ENCODE data around the gene MAML2.
A peak's percentile ranks its signal among the peaks of the same experiment; 100 is the strongest.

MAML2 gene

DNA sequence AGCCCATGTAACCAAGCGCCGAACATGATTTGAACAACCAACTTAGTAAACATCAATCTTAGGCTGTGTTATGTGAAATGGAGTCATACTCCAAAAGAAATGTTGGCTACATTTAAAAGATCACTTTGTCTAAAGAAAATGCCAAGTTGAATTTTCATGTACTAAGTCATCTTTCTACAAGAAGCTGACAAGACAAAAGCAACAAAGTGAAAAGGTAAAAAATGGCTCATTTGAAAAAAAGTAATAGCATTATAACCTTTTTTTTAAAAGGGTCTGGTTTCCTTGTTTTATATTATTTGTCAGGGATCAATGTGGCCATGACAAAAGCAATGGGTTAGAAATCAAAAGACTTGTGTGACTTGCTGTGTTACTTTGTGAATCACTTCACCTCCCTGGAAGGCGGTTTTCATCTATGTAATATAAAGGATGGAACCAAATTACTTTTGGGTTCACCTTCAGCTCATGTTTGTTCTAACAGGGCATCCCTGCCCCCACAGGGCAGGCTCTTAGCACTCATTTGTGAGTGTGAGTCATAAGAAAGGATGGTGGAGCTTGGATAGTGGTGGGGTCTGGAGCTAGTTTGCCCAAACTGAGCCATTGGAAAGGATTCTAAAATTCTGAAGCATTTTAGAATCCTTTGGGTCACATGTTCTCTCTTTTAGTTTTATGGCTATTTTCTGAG is 287.1 kb downstream of the MAML2 start:
- DNase-seq, result peak; percentile 75

DNA sequence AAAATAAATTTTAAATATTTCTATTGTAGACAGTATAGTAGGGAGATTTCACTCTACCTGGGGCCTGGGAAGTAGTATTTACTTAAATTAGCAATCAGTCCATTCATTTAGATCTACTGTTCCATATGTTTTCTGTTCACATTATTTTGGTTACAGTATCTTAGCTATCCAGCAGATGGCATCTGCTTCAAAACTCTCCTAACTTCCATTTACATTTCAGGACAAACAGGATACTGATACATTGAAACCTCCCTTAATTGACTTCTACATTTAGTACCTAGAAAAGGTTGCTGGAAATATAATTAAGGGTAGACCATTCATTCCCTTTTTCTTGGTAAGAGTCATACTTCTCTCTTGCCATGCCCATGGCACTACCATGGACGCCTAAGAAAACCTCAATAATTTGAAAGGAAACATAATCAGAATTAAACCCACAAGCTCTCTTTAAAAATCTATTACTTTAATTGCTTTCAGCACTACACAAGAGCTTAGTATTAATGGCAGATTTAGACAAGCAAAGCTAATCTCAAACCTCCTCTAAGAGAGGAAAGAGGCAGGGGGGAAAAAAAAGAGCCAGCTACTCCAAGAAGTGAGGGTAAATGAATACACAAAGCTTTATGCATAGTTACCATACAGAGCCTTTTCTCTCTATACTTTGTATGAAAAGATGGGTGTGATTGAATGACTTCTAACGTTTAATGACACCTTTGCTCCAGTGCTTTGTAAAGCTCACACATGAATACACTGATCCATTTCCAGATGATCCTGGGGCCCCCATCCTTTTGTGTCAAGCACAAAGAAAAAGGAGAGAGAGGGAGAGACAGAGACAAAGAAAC is 287.9 kb downstream of the MAML2 start:
- DNase-seq, result no peak

DNA sequence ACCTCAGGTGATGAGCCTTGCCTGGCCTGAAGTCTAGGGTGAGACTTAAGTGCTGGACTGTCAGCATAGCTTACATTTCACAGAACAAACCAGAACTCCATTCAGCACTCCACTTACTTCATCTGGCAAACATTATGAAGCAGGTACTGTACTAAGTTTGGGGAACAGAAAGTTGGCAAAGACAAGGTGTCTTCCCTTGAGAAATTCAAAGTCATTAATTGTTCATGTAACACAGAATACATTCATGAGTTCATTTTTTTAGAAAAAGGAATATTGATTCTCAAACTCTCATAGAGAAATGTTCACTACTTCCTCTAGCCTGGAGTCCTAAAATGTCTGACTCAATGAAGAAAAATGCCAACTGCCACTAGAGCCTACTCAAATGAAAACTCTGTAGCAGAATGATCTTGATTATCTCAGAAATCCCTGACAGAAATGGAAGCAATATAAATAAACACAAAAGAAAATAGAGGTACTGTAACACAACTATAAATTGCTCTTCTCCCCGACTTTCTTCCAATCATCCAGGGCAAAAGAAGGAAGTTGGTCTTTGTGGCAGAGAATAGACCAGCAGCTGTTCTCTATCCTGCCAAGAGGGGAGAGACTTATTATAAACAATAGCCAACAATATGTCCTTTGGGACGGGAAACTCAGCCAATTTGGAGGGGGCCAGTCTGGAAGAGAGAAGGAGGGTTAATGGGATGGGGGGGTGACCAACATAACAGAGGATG is 289.9 kb downstream of the MAML2 start:
- DNase-seq, result no peak

DNA sequence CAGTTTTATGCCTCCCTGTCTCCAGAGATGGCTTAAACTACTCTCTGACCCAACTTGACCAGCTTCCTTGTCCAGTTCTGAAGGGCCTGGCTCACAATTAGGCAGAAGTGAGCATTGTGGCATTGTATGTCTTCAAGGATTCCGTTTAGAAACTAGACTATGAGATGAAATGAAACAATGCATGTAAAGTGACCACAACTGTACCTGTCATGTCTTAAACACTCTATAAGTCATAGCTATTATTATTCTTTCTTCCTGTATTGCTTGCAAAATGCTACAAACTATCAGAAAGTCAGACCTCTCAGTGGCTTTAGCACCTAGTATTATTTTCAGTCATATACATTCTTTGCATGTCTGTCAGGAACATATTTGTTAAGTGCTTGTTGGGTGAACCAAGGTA is 291.2 kb downstream of the MAML2 start:
- DNase-seq, result no peak

DNA sequence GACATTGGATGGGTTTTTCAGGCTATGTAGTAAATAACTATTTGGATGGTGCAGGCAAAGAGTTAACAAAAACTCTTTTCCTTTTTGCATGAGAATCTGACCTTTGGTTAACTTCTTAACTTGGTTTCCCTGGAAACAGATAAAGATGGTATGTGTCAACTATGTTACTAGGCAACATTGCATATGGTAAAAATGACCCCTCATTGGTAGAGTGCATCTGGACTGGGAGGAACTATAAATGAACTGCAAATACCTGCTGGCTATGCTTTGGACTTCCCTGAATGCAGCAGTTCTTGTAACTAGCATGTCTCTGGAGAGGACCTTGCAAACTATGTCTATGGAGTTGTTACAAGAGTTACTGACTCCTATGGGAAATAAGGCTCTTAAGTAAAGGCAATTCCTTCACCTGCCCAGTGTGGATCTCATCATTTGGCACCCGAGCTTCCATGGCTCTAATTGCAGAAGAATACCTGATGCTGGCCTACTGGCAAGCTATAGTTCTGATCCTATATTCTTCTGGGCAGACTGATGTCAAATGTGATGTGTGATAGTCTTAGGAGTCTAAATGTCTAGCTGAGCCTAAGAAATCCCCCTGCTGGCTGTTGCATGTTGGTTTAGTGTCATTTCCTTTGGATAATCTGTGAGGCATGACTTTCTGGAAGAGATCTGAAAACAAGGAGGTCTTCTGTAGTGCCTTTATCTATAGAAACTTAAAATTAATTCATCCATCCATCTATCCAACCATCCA is 292.4 kb downstream of the MAML2 start:
- DNase-seq, result no peak

DNA sequence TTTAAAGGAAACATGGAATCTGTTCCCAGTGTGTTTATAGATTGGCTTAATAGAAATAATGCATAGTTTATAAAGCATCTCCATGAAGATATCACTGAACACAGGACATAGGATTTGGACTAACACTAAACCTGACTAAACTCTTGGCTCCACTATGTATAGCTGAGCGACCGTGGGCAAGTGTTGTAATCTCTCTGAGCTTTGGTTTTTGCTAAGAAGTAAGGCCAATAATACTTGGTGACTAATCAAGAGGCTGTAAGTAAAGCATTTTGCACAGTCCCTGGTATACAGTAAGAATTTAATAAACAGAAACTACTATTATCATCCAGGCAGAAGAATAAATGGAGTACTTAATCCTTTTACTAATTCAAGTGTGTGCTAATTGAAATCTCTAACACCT is 293.6 kb downstream of the MAML2 start:
- DNase-seq, result no peak

DNA sequence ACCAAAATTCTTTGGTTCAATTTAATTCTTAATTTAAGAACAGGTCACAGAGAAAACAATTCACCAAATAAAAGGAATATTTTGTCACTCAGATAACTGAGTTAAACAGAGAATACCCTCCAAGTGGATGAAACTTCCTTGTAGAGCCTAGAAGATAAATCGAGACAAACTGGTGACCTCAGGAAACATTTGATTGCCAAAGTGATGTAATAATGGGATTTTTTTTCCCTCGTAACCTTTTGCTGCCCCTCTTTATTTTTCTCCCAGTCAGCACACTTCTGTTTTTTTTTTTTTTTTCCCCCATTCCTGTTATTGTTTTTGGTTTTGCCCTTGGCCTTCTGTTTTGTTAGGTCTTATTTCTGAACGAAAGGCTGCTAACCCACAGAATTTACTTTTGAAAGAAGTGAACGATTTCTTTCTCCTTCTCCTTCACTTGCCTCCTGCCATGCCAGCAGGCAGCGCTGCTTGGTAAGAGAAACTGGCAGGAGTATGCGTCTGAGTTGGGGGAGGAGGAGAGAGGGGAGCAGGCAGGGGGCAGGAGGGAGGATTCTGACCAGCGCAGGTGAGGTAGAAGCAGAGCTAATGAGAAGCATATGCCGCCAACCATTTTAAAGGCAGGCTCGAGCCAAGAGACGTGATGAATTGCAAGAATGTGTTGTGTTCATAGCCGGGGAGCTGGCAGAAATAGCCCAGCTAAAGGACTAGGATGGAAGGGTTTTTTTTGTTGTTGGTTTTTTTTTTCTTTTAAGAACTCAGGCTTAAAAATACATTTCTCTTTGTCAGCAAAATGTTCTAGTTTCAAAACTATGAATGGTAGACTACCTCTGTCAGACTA is 297.2 kb downstream of the MAML2 start:
- DNase-seq, result no peak

DNA sequence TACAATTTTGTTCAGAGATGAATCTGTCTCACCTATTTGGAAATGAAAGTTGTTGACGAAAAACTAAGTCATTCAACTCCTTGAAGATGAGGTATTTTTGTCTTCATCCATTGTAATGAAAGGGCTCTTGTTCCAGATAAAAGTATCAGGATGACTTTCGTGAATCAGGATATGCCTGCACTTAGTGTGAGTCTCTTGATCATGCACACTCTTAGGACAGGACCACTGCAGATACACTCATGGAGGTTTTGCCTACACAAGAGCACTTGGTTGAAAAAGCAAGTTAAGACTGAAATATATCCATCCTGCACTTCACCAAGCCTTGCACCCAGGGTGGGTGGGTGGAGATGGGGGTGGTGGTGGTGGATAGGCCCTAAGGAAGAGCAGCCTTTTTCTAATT is 298.2 kb downstream of the MAML2 start:
- DNase-seq, result no peak

DNA sequence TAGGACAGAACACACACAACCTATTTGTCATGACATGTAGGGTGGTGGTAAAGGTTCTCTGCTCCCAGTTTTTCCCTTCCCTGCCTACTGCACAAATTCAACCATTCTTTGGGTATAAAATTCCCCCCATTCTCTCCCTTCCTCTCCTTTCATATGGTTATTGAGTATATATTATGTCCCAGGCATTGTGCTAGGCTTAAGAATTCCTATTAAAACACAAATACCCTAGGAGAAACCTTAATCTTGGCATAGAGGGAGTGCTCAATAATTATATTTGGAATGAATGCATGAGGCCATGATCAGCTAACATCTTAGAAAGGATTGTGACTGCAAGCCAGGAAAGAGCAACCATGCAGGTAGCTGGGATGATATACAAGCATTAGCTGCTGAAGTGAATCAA is 298.7 kb downstream of the MAML2 start:
- no peak for DNase-seq

DNA sequence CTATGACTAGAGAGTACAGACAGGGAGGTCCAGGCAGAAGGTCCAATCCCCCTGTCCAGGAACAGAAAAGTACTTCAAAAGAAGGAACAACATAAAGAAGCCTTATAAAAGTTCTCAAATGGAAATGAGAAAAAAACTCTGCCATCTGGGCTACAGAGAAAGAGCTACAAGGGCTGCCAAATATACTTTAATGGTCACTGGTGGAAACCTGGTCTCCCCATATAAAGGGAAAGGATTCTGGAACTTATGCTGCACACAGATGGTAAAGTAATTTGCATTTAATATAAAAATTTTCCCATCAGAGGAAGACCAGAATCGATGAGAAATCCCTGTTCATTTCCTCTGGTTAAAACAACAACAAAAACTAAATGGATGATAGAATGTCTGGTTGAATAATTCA is 299.7 kb downstream of the MAML2 start:
- no peak for DNase-seq

DNA sequence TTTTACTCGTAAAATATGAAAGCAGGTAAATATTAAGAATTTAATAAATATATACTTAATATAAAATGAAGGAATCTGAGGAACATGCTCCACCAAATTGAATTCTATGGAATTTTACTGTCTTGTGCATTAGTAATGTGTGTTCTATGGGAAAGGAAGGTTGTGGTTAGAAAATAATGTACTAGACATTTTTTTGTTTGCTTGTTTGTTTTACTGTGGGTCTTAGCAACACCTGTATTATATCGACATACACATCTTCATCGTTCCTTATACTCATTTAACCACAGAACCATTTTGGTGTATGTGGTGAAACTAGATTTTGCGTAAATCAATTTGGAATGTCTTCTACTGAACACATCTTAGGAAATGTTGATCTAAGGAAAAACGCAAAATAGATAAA is 304.9 kb downstream of the MAML2 start:
- no peak for DNase-seq

DNA sequence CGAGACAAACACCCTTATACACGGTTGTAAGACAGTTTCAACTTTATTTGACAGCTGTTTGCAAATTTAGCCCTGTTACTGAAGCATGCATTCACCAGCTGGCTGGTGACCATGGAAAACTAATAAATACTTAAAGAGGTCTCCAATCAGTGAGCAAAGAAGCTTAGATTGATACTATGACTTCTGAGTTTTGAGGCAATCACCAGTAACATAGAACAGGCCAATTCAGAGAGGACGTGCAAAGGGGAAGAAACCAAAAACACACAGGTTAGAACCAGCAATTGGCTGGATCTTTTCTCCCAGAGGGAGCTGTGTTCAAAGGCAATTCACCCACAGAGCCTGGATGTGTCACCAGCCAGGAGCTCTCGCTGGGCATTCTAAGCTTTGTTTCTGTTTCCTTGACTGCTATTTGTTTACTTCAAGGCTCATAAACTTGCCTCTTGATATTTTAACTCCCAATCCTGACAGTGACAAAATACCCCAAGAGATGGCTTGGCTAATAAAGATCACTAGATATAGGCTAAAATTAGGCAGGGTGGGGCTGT is 305.5 kb downstream of the MAML2 start:
- DNase-seq, result no peak

DNA sequence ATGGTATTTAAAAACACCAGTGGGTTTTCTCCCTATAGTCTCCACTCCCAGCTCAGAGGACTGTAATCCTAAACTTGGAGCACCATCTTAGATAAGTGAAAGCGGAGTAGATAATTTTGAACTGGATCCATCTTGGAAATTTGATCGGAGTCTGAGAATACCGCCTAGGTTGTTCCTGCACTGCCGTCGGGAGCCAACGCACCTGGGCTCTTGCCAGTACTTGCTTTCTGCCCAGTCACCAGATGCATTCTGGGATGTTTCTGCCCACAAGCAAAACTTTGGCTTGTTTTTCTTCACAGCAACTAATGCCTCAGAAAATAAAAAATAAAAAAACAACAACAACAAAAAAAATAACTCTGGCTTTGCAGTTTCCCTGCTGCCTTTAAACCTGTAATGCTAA is 306.1 kb downstream of the MAML2 start:
- DNase-seq, result no peak

DNA sequence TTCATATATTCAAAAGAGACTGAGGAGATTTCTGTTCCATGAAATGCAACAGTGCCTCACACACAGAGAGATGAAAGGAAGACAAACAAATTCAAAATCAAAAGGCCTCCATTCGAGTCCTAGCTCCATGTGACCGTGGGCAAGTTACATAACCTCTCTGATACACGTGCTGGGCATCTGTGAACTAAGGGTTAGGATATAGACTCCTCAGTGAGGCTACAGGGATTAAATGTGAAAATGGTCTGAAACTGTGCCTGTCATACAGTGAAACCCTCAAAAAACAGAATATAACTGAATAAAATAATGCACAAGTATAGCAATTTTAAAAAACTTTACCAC is 307.3 kb downstream of the MAML2 start:
- DNase-seq, result no peak

DNA sequence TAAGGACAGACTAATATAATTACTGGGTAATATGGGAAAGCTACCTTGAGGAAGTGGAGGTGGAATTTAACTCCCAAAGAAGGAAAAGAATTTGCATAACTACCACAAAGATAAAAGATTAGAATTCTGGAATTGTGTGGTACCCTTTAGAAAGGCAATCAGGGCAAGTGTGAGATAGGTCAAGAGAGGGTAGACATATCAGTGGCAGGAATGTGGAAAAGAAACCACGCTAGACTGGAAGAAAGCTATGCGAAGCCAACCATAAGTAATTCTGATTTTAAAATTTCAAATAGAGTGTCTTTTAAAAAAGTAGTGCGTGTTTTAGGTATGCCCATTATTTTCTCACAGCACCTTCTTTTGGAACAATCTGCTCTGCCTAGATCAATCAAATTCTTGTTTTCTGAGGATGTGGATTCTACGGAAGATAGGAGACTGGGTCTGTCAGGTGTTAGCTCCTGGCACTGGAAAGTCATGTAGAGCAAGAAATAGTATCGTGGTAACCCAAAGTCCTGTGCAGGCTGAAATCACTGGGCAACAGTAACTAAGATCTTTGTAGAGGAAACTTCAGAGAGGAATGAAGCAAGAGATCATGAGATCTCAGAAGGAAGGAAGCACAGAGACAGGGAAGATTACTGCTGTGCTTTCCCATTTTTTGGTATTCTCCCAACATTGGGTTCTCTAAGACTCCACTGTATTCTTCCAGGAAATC is 307.8 kb downstream of the MAML2 start:
- no peak for DNase-seq

DNA sequence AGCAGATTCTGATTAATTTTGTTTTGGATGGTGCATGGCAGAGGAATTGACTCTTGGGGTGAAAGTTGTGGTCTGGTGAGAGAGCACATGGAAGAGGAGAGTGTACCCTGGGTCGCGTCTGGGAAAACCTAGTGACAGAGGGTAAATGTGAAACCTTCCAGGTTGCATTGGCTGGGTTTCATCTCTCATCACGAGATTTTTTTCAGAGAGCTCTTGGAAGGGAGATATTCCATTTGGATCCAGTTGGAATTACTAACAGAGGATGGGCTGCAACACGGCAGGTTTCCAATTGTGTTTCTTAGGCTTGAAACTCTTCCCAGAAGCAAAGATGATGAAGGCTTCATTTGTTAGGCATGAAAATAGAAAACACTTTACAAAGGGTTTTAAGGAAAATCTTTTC is 309.4 kb downstream of the MAML2 start:
- no peak for DNase-seq

DNA sequence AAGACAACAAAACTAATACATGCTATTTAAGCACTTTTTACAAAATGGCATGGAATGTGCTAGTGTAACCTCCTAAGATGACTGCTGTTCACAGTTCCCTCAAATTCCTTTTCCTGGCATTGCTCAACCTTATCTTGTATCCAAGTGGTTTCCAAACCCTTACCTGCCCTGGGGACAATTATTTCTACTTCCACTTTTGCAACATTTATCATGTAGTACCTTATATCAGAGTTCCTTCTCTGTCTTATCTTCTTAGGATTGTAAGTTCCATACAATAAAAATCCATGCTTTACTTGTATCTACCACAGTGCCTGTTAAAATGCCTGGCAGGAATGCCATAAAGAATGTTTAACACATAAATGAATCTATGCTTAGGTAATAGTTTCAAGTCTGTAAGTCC is 309.9 kb downstream of the MAML2 start:
- no peak for DNase-seq

DNA sequence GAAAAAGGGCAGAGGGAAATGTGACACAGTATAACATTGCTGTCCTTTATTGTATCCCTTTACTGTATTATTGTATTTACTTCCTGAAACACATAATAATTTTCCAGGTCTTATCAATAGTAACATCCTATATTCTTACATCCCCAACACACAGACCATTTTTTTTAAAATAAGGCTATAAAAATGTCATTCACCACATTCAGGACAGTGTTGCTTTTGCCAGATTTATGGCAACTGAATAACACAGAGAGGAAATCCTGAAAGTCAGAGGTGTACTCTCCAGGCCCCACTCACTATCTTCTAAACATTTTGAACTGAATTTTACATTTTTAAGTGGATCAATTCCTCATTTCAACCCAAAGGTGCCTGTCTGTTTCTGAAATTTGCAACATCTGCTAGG is 314.2 kb downstream of the MAML2 start:
- DNase-seq, result no peak

DNA sequence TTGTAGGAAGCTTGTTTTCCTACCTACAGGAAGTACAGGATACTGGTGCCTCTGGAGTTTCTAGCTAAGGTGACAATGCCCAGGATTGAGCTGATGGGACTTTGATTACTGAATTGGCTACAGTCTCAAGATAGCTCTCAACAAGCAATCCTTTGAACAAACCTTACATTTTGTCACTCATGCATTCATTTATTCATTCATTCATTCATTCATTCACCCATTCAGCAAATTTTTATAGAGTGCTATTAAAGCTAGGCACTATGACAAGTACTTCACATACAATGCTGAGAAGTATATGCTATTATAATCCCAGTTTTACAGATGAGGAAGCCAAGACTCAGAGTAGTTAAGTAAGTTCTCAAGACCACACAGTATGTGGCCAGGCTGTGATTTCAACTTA is 316.0 kb downstream of the MAML2 start:
- DNase-seq, result no peak

DNA sequence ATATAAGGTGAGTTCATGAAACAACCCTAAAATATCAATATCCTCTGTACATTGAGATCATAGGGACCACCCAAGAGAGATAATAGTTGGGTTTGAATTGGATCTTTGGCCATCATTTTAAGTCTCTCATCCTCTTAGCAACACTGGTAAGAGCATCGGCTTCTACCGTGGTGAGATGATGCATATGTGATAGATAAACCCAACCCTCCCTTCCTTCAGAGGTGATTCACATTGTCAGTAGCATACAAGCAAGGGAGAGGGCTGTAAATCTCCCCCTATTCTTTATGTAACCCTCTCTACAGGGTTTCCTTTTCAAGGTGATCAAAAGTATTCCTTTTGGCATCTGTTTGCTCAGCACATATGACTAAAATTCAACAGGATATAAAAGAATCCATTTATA is 316.7 kb downstream of the MAML2 start:
- peak; percentile 16 for DNase-seq

DNA sequence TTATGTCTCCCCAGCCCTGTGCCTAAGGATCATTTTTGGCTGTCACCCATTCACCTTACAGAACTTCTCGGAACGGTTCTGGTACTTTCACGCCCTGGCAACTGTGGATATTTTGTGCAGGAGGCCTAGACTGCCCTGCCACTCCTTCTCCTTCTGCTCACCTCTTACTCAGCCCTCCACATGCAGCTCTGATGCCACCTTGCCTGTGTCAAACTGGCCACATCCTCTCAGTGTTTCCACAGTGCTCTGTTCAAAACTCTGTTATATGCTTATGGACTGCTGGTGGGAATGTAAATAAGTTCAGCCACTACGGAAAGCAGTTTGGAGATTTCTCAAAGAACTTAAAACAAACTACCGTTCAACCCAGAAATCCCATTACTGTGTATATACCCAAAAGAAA is 318.3 kb downstream of the MAML2 start:
- DNase-seq, result peak; percentile 48
